Right lobe of liver (tissue), 6 donors: ENCODE data around the gene KCND3. TPM values are rescaled to one million over a fixed set of nuclear protein-coding genes. Genes with fewer than 3 reads are reported as not detected.
A peak's percentile ranks its signal among the peaks of the same experiment; 100 is the strongest.
"Not testable (repeated sequence)": the region's sequence is repeated elsewhere in the genome, so short reads cannot be mapped to it uniquely, and the experiment has no call there.

Experiments
- ATAC-seq, 4 donors: fragments of 200-7000 bp; cut with Tn5 transposase; one replicate each; pipeline ENCODE4 v1.9.1; 2020; ENCODE audit warnings: mild to moderate bottlenecking in 4 of 4, moderate library complexity in 4 of 4
- DNase-seq, 3 donors: peaks; one replicate each; pipeline ENCODE4 v3.0.0-alpha.2; 2020
- H3K27ac ChIP-seq, 3 donors: fragments of 200-600 bp; one replicate each; pipeline ENCODE4 v1.8.0; 2022
- H3K27me3 ChIP-seq, 2 donors: fragments of 200-600 bp; one replicate each; pipeline ENCODE4 v1.8.0; 2022
- H3K36me3 ChIP-seq, 4 donors: fragments of 200-600 bp; sonication (generic) in 1 of 4; one replicate each; pipeline versions ENCODE4 v1.5.1 to v1.8.0; 2017 to 2022; ENCODE audit warnings: control low read depth in 1 of 4
- H3K4me1 ChIP-seq, 4 donors: fragments of 200-600 bp; sonication (generic) in 1 of 4; one replicate each; pipeline versions ENCODE4 v1.5.1 to v1.8.0; 2017 to 2022; ENCODE audit warnings: control low read depth in 1 of 4
- H3K4me3 ChIP-seq, 3 donors: fragments of 200-600 bp; one replicate each; pipeline ENCODE4 v1.8.0; 2022
- H3K9me3 ChIP-seq, 4 donors: fragments of 200-600 bp; sonication (generic) in 1 of 4; one replicate each; pipeline versions ENCODE4 v1.5.1 to v1.8.0; 2017 to 2022; ENCODE audit warnings: control low read depth in 1 of 4
- CTCF ChIP-seq, 4 donors: fragments of 200-600 bp in 3 of 4; fragments of 450-650 bp in 1 of 4; IDR thresholded peaks; one replicate each; pipeline versions ENCODE4 v1.5.1 to v1.8.0; 2016 to 2022; ENCODE audit warnings: antibody characterized with exemption in 4 of 4, mild to moderate bottlenecking in 2 of 4
- POLR2A ChIP-seq: fragments of 450-650 bp; IDR thresholded peaks from one replicate; pipeline ENCODE4 v1.6.1; 2017; ENCODE audit warnings: antibody characterized with exemption, mild to moderate bottlenecking
- WGBS: methylation state at CpG from one replicate; pipeline ENCODE4 v1.1.6; 2018; ENCODE audit warnings: low coverage, low lambda C conversion rate; ENCODE audit not compliant: insufficient coverage; ENCODE audit errors: missing lambda C conversion rate; 5-methylcytosine and 5-hydroxymethylcytosine counted together
- intact Hi-C, 2 donors: fragments of 100-400 bp; cut with DNase I; formaldehyde crosslinking; loops; one replicate each; pipeline versions ENCODE4 v1.11.2 to v1.14.1; 2022
- total RNA-seq, 6 experiments: library from RNA; depleted of rRNA in 2 of 6; stranded (reverse); fragments of >200 nt in 2 of 6; fragmentation: NEBNext Ultra II Directional in 3 of 6; extraction: Animal tissue kit (Norgen Biotek cat#: 25700) in 3 of 6; gene quantifications; one replicate each; pipeline versions ENCODE4 v1.1.0 to v1.2.4, GENCODE V29; 2016 to 2023
- donor health status: DM: no; HTN: yes; CAD: no.
- donor health status: DM: no; HTN: no; CAD: no.
- donor health status: DM: no; HTN: no; CAD: no.
- donor health status: DM: no; HTN: yes; CAD: no.
- donor health status: DM: no; HTN: yes; CAD: no.

Gene KCND3
- total RNA-seq, 6 experiments from 2014 or later, result 8.1 to 25.5 (median 16.2) TPM

DNA sequence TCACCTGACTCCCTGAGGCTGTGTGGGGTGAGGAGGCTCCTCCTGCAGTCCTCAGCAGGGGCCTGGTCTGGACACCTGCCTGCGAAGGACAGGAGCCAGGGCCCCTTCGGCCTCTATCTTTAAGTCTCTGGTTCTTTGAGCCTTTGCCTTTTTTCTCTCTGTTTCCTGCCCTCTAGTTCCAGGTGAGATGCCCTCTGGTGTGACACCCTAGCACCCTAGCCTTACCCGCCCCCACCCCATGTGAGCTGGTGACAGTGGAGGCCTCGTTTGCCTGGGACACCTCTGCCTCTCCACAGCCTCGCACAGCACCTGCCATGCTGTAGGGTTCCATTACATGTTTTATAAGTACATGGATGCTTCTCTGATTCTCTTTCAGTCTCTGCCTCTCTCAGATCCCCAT lies 186.5 kb downstream of the KCND3 start:
- TF ChIP-seq CTCF (IDR thresholded peaks at IDR 0.05), result no peak
- TF ChIP-seq POLR2A, result no peak
- Histone ChIP-seq H3K27me3 (no peaks in the 10 kb centered on the region), H3K4me3 (no peak overlapping the region), H3K4me1 (no peaks in the 10 kb centered on the region), H3K9me3 (no peaks in the 10 kb centered on the region), H3K27ac (no peak overlapping the region), H3K36me3 (no peaks in the 10 kb centered on the region)
- 76% methylated on average over 2 of the region's 5 CpGs for WGBS
- intact Hi-C loops, result no loop called here
- no peak for ATAC-seq
- DNase-seq, result no peak

DNA sequence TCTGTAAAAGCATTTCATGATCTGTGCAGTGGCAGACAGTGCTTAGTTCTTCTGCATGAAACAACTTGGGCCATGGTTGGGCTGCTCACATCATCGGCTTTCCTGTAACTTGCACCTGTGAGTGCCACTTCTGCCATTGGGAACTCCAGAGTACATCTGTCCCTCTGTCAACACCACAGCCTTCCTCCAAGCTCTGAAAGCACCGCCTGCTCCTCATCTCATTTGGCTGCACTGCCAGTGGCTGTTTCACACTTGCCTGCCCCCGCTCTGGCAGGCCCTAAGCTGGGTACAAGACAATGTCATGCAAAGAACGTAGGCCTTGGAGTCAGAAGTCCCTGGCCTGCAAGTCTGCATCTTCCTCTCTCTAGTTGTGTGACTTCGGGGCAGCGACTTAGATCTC lies 187.4 kb downstream of the KCND3 start:
- Histone ChIP-seq H3K9me3 (no peaks in the 10 kb centered on the region), H3K4me3 (no peak overlapping the region), H3K36me3 (no peaks in the 10 kb centered on the region), H3K4me1 (no peaks in the 10 kb centered on the region), H3K27ac (no peak overlapping the region), H3K27me3 (no peaks in the 10 kb centered on the region)
- WGBS, result 90% methylated on average over 5 of the region's 6 CpGs
- TF ChIP-seq POLR2A, result no peak
- TF ChIP-seq CTCF (IDR thresholded peaks at IDR 0.05), result no peak
- no peak for DNase-seq
- no peak for ATAC-seq
- intact Hi-C loops, result no loop called here

- no peaks in the 10 kb centered on the region for H3K4me1 ChIP-seq
- H3K9me3 ChIP-seq, result no peaks in the 10 kb centered on the region
- H3K36me3 ChIP-seq, result no peaks in the 10 kb centered on the region
- TF ChIP-seq CTCF (IDR thresholded peaks at IDR 0.05) (peak in 2 of 4 donors; percentile 24 to 29), POLR2A (no peak)
- intact Hi-C loops, result no loop called here
- ATAC-seq (peak in 3 of 4 donors; percentile 45 to 76 (median 57)), DNase-seq (no peak)
- H3K27me3 ChIP-seq, result no peaks in the 10 kb centered on the region
- H3K27ac ChIP-seq, result no peak overlapping the region
- H3K4me3 ChIP-seq, result no peak overlapping the region
- 85% methylated on average over 5 of the region's 13 CpGs for WGBS
Observed at GRCh38 chr1:111801071-111801850, 188.2 kb downstream of the KCND3 start.

- not testable (repeated sequence) for ATAC-seq, H3K4me3 ChIP-seq, DNase-seq, H3K27me3 ChIP-seq, H3K36me3 ChIP-seq, H3K27ac ChIP-seq, H3K9me3 ChIP-seq, H3K4me1 ChIP-seq
- 88% methylated on average over 3 of the region's 14 CpGs for WGBS
- intact Hi-C loops, result loop anchor here in 1 of 2 donors (10.0 kb wide), 1 partner anchor 535 kb away; no protein-coding TSS in a partner anchor
Observed at GRCh38 chr1:111799722-111800121, 189.7 kb downstream of the KCND3 start.

DNA sequence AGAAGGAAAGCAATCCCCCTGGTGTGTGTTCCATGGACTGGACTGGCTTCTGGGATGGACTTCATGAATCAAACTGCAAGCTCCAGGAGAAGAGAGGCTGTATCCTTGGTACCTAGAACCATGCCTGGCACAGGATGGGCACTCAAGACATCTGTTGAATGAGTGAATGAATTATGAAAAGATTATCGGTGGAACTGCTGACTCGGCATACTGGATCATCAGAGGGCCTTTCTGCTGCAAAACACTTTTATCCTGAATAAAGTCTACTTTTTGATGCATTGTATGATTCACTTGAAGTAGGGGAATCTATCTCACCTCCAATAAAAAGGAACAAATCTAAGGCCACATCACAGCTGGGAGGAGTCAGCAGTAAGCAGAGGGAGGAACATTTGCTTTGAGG lies 190.9 kb downstream of the KCND3 start:
- intact Hi-C loops, result loop anchor here in 1 of 2 donors (10.0 kb wide), 1 partner anchor 536 kb away; no protein-coding TSS in a partner anchor
- no peak for TF ChIP-seq CTCF (IDR thresholded peaks at IDR 0.05)
- H3K27ac ChIP-seq, result no peak overlapping the region
- no peak overlapping the region for H3K4me3 ChIP-seq
- H3K27me3 ChIP-seq, result no peaks in the 10 kb centered on the region
- no peaks in the 10 kb centered on the region for H3K9me3 ChIP-seq
- DNase-seq (no peak), ATAC-seq (no peak)
- 93% methylated on average over 2 of the region's 2 CpGs for WGBS
- H3K4me1 ChIP-seq, result no peaks in the 10 kb centered on the region
- H3K36me3 ChIP-seq, result no peaks in the 10 kb centered on the region
